ENCODE results near the gene MRAS.

DNA sequence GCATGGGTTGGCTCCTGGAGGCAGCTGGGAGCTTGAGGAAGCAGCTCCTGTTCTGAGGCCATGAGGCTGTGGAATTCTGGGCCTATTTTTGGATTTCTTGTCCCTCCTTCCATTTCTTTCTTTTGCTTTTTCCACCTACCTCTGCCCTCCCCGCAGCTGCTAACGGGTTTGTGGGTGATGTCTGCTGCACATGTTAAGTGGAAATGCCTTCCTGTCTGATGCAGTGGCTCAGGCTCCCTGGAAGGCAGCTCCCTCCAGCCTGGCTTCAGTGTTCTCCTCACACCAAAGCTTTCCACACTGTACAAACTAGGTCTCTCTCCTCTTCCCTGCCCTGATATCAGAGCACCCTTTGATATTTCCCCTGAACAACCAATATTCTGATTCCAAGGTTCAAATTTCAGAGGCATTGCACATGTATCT is 52.3 kb downstream of the MRAS start:
- TF ChIP-seq EZH2 (IDR thresholded peaks at IDR 0.05; ENCODE audit: borderline replicate concordance, low read depth, low read length, poor library complexity, severe bottlenecking) = no peak
- TF ChIP-seq, protein P1, sequence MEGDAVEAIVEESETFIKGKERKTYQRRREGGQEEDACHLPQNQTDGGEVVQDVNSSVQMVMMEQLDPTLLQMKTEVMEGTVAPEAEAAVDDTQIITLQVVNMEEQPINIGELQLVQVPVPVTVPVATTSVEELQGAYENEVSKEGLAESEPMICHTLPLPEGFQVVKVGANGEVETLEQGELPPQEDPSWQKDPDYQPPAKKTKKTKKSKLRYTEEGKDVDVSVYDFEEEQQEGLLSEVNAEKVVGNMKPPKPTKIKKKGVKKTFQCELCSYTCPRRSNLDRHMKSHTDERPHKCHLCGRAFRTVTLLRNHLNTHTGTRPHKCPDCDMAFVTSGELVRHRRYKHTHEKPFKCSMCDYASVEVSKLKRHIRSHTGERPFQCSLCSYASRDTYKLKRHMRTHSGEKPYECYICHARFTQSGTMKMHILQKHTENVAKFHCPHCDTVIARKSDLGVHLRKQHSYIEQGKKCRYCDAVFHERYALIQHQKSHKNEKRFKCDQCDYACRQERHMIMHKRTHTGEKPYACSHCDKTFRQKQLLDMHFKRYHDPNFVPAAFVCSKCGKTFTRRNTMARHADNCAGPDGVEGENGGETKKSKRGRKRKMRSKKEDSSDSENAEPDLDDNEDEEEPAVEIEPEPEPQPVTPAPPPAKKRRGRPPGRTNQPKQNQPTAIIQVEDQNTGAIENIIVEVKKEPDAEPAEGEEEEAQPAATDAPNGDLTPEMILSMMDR (conservative IDR thresholded peaks at IDR 0.05; ENCODE audit: low read depth, low read length) = no peak

Data from A673 (cell line).